Measurements from ENCODE around the gene P2RX4. TPM values are rescaled to one million over a fixed set of nuclear protein-coding genes. Genes with fewer than 3 reads are reported as not detected.
"Not testable (repeated sequence)": the region's sequence is repeated elsewhere in the genome, so short reads cannot be mapped to it uniquely, and the experiment has no call there.

The P2RX4 gene
- total RNA-seq, 1 experiment from 2014 or later = 7.6 TPM

GRCh38 chr12:121198949-121199348 is 11.0 kb upstream of the P2RX4 start:
- no peak for DNase-seq (ENCODE audit: low spot score)
- Histone ChIP-seq H3K9me3 (ENCODE audit: low read depth, low read length, poor library complexity, severe bottlenecking) (no peaks in the 10 kb centered on the region), H3K27ac (ENCODE audit: low read depth, low read length, poor library complexity, severe bottlenecking) (no peak overlapping the region), H3K36me3 (ENCODE audit: insufficient read depth, low read length, poor library complexity, severe bottlenecking) (no peaks in the 10 kb centered on the region), H3K4me1 (ENCODE audit: insufficient read depth, low read length, poor library complexity, severe bottlenecking) (no peaks in the 10 kb centered on the region), H3K4me3 (ENCODE audit: low read depth, low read length, poor library complexity, severe bottlenecking) (no peak overlapping the region), H3K27me3 (replicated peaks; ENCODE audit: insufficient read depth, low read depth, low read length, poor library complexity) (no peaks in the 10 kb centered on the region)
- ChIA-PET CTCF (no interaction called here), POLR2A (ENCODE audit: low non-redundant PET) (no interaction called here)
- intact Hi-C loops (cut with micrococcal nuclease; ENCODE audit: unreplicated experiment) = no loop called here
- BruUV-seq (replicated peaks) = no TSS peak
- TF ChIP-seq CTCF (conservative IDR thresholded peaks at IDR 0.05; ENCODE audit: low read depth, low read length) (no peak), EZH2 (IDR thresholded peaks at IDR 0.05; ENCODE audit: borderline replicate concordance, low read depth, low read length, poor library complexity, severe bottlenecking) (no peak)

GRCh38 chr12:121201140-121201539 is 8.8 kb upstream of the P2RX4 start:
- CTCF ChIA-PET; BruUV-seq (replicated peaks); H3K36me3 ChIP-seq (ENCODE audit: insufficient read depth, low read length, poor library complexity, severe bottlenecking); DNase-seq (ENCODE audit: low spot score); POLR2A ChIA-PET (ENCODE audit: low non-redundant PET); H3K4me1 ChIP-seq (ENCODE audit: insufficient read depth, low read length, poor library complexity, severe bottlenecking); H3K9me3 ChIP-seq (ENCODE audit: low read depth, low read length, poor library complexity, severe bottlenecking); H3K27me3 ChIP-seq (replicated peaks; ENCODE audit: insufficient read depth, low read depth, low read length, poor library complexity); H3K27ac ChIP-seq (ENCODE audit: low read depth, low read length, poor library complexity, severe bottlenecking); intact Hi-C loops (cut with micrococcal nuclease; ENCODE audit: unreplicated experiment); H3K4me3 ChIP-seq (ENCODE audit: low read depth, low read length, poor library complexity, severe bottlenecking): not testable (repeated sequence)

GRCh38 chr12:121202407-121203355 is 7.2 kb upstream of the P2RX4 start:
- CTCF ChIA-PET = no interaction called here
- TF ChIP-seq CTCF (conservative IDR thresholded peaks at IDR 0.05; ENCODE audit: low read depth, low read length) (no peak), EZH2 (IDR thresholded peaks at IDR 0.05; ENCODE audit: borderline replicate concordance, low read depth, low read length, poor library complexity, severe bottlenecking) (no peak)
- Histone ChIP-seq H3K4me3 (ENCODE audit: low read depth, low read length, poor library complexity, severe bottlenecking) (no peak overlapping the region), H3K27me3 (replicated peaks; ENCODE audit: insufficient read depth, low read depth, low read length, poor library complexity) (no peaks in the 10 kb centered on the region), H3K27ac (ENCODE audit: low read depth, low read length, poor library complexity, severe bottlenecking) (no peak overlapping the region), H3K36me3 (ENCODE audit: insufficient read depth, low read length, poor library complexity, severe bottlenecking) (no peaks in the 10 kb centered on the region), H3K4me1 (ENCODE audit: insufficient read depth, low read length, poor library complexity, severe bottlenecking) (no peaks in the 10 kb centered on the region), H3K9me3 (ENCODE audit: low read depth, low read length, poor library complexity, severe bottlenecking) (no peaks in the 10 kb centered on the region)
- no TSS peak for BruUV-seq (replicated peaks)
- POLR2A ChIA-PET (ENCODE audit: low non-redundant PET) = no interaction called here
- intact Hi-C loops (cut with micrococcal nuclease; ENCODE audit: unreplicated experiment) = no loop called here
- no peak for DNase-seq (ENCODE audit: low spot score)

- ChIA-PET CTCF (no interaction called here), POLR2A (ENCODE audit: low non-redundant PET) (no interaction called here)
Measured at GRCh38 chr12:121203482-121203881, 6.4 kb upstream of the P2RX4 start.

More at GRCh38 chr12:121203482-121203881, 6.4 kb upstream of the P2RX4 start:
- Histone ChIP-seq H3K4me3 (ENCODE audit: low read depth, low read length, poor library complexity, severe bottlenecking) (no peak overlapping the region), H3K27ac (ENCODE audit: low read depth, low read length, poor library complexity, severe bottlenecking) (no peak overlapping the region), H3K27me3 (replicated peaks; ENCODE audit: insufficient read depth, low read depth, low read length, poor library complexity) (no peaks in the 10 kb centered on the region), H3K4me1 (ENCODE audit: insufficient read depth, low read length, poor library complexity, severe bottlenecking) (no peaks in the 10 kb centered on the region), H3K9me3 (ENCODE audit: low read depth, low read length, poor library complexity, severe bottlenecking) (no peaks in the 10 kb centered on the region), H3K36me3 (ENCODE audit: insufficient read depth, low read length, poor library complexity, severe bottlenecking) (no peaks in the 10 kb centered on the region)
- TF ChIP-seq EZH2 (IDR thresholded peaks at IDR 0.05; ENCODE audit: borderline replicate concordance, low read depth, low read length, poor library complexity, severe bottlenecking) = no peak
- TF ChIP-seq CTCF (conservative IDR thresholded peaks at IDR 0.05; ENCODE audit: low read depth, low read length) = no peak
- intact Hi-C loops (cut with micrococcal nuclease; ENCODE audit: unreplicated experiment) = no loop called here
- DNase-seq (ENCODE audit: low spot score) = no peak
- BruUV-seq (replicated peaks) = no TSS peak

All from A673 (cell line).